HepG2 (cell line): Measurements from ENCODE around the gene TF. TPM values are rescaled to one million over a fixed set of nuclear protein-coding genes. Genes with fewer than 3 reads are reported as not detected.
A peak's percentile ranks its signal among the peaks of the same experiment; 100 is the strongest.

Source experiments
- ATAC-seq: fragments of 200-7000 bp; cut with Tn5 transposase; 3 replicates; pipeline ENCODE4 v1.9.1; 2020; ENCODE audit warnings: mild to moderate bottlenecking, moderate library complexity
- BruUV-seq: library from RNA; stranded (reverse); fragments of 400-500 nt; replicated peaks from 2 replicates; lab custom pipeline; 2021; lab: Mats Ljungman, UMichigan
- CTCF ChIA-PET: fragments of 300-600 bp; formaldehyde crosslinking; extraction: SDS; loops from one replicate; lab custom pipeline; 2021; ENCODE audit warnings: low total read pairs, inconsistent platforms, low intra/inter-chr PET ratio; lab: Yijun Ruan, JAX
- POLR2A ChIA-PET: fragments of 350-600 bp; sonication (Branson Sonifier 250); formaldehyde crosslinking; loops from one replicate; lab custom pipeline; 2020; ENCODE audit warnings: antibody characterized with exemption, inconsistent platforms; lab: Yijun Ruan, JAX
- DNase-seq: peaks from one replicate; pipeline ENCODE4 v3.0.0-alpha.2; 2015; ENCODE audit warnings: low spot score
- FAIRE-seq: peaks from 3 replicates; lab custom pipeline; 2011; peaks lifted over from hg19 to GRCh38; lab: Jason Lieb, UNC
- H2AFZ ChIP-seq: one replicate; pipeline ENCODE4 v1.6.1; 2011; ENCODE audit warnings: low read length, inconsistent platforms
- H3K27ac ChIP-seq: fragments of 300-600 bp; 3 replicates; pipeline ENCODE4 v1.8.0; 2011; ENCODE audit warnings: mixed run types, mild to moderate bottlenecking, mixed read lengths, low read length, inconsistent platforms; ENCODE audit not compliant: insufficient read depth; ENCODE audit errors: extremely low read length
- H3K27me3 ChIP-seq, 2 experiments: fragments of 200-600 bp in 1 of 2; 2 replicates in 1 of 2; 3 replicates in 1 of 2; pipeline versions ENCODE4 v1.6.0 to v1.8.0; 2011; ENCODE audit warnings: low read length in 2 of 2, mild to moderate bottlenecking in 2 of 2, moderate library complexity in 2 of 2, inconsistent platforms in 1 of 2; ENCODE audit not compliant: insufficient read depth in 2 of 2, control insufficient read depth in 1 of 2
- H3K36me3 ChIP-seq, 2 experiments: fragments of 200-600 bp in 1 of 2; replicated peaks in 1 of 2; 2 replicates in 1 of 2; 3 replicates in 1 of 2; pipeline versions ENCODE4 v1.5.1 to v1.8.0; 2011; ENCODE audit warnings: low read length in 2 of 2, inconsistent platforms in 1 of 2; ENCODE audit not compliant: insufficient read depth in 2 of 2, control insufficient read depth in 1 of 2
- H3K4me1 ChIP-seq: 2 replicates; pipeline ENCODE4 v1.5.1; 2012; ENCODE audit warnings: low read length, inconsistent platforms; ENCODE audit not compliant: insufficient read depth
- H3K4me2 ChIP-seq: 2 replicates; pipeline ENCODE4 v1.6.0; 2011; ENCODE audit warnings: low read depth, low read length, inconsistent platforms
- H3K4me3 ChIP-seq, 3 experiments: fragments of 200-600 bp in 1 of 3; sonication (generic), shearing (Covaris generic) in 1 of 3; replicated peaks in 1 of 3; 2 replicates each; pipeline ENCODE4 v1.5.1; 2011 to 2016; ENCODE audit warnings: low read length in 3 of 3, inconsistent platforms in 2 of 3, low read depth in 2 of 3, mild to moderate bottlenecking in 2 of 3, control low read depth in 1 of 3, mixed read lengths in 1 of 3; ENCODE audit not compliant: insufficient read depth in 1 of 3
- H3K79me2 ChIP-seq: one replicate; pipeline ENCODE4 v1.6.1; 2011; ENCODE audit warnings: low read length, inconsistent platforms; ENCODE audit not compliant: insufficient read depth
- H3K9ac ChIP-seq: 2 replicates; pipeline ENCODE4 v1.6.0; 2011; ENCODE audit warnings: mild to moderate bottlenecking, low read depth, low read length, inconsistent platforms; ENCODE audit not compliant: insufficient read depth
- H3K9me3 ChIP-seq: 2 replicates; pipeline ENCODE4 v1.5.1; 2012; ENCODE audit warnings: mild to moderate bottlenecking, low read length
- H4K20me1 ChIP-seq: 2 replicates; pipeline ENCODE4 v1.6.0; 2011; ENCODE audit warnings: inconsistent platforms, mild to moderate bottlenecking, low read length, moderate library complexity; ENCODE audit not compliant: insufficient read depth
- SAFB2 ChIP-seq: sonication (generic); formaldehyde crosslinking; IDR thresholded peaks from 2 replicates; pipeline ENCODE4 v1.5.1; 2020; ENCODE audit warnings: missing genetic modification reagents, low read depth, mild to moderate bottlenecking, borderline replicate concordance
- SIN3A ChIP-seq: IDR thresholded peaks from 2 replicates; pipeline ENCODE4 v1.6.1; 2011; ENCODE audit warnings: low read depth, mild to moderate bottlenecking, control low read depth, low read length, borderline replicate concordance
- TP53 ChIP-seq: sonication (generic); formaldehyde crosslinking; conservative IDR thresholded peaks from 2 replicates; pipeline ENCODE4 v1.4.0; 2020; ENCODE audit warnings: missing genetic modification reagents
- ZBTB43 ChIP-seq: sonication (generic); formaldehyde crosslinking; conservative IDR thresholded peaks from 2 replicates; pipeline ENCODE4 v1.4.0; 2020; ENCODE audit warnings: missing genetic modification reagents
- ZNF382 ChIP-seq: sonication (generic); formaldehyde crosslinking; IDR thresholded peaks from 2 replicates; pipeline ENCODE4 v1.5.0; 2020; ENCODE audit warnings: missing genetic modification reagents, mild to moderate bottlenecking, borderline replicate concordance
- ZNF543 ChIP-seq: sonication (generic); formaldehyde crosslinking; IDR thresholded peaks from 2 replicates; pipeline ENCODE4 v1.4.0; 2020; ENCODE audit warnings: mild to moderate bottlenecking, missing genetic modification reagents
- ZNF570 ChIP-seq: sonication (generic); formaldehyde crosslinking; IDR thresholded peaks from 2 replicates; pipeline ENCODE4 v1.4.0; 2020; ENCODE audit warnings: mild to moderate bottlenecking, missing genetic modification reagents, borderline replicate concordance
- ZNF605 ChIP-seq: sonication (generic); formaldehyde crosslinking; IDR thresholded peaks from 2 replicates; pipeline ENCODE4 v1.8.0; 2022; ENCODE audit warnings: mild to moderate bottlenecking, missing genetic modification reagents
- ZNF841 ChIP-seq: sonication (generic); formaldehyde crosslinking; IDR thresholded peaks from 2 replicates; pipeline ENCODE4 v1.8.1; 2023; ENCODE audit warnings: missing genetic modification reagents, borderline replicate concordance
- ZSCAN12 ChIP-seq: sonication (generic); formaldehyde crosslinking; IDR thresholded peaks from 2 replicates; pipeline ENCODE4 v1.9.0; 2021; ENCODE audit warnings: mild to moderate bottlenecking, missing genetic modification reagents
- WGBS: methylation state at CpG from one replicate; pipeline ENCODE4 v1.1.6; 2017; ENCODE audit warnings: low lambda C conversion rate; 5-methylcytosine and 5-hydroxymethylcytosine counted together
- in situ Hi-C: cut with HindIII; loops from 2 replicates; pipeline ENCODE4 v1.10.0; 2017; ENCODE audit warnings: low pct_unique_long_range_greater_than_20kb; ENCODE audit not compliant: extremely low pct_ligation_motif_present
- intact Hi-C: fragments of 100-400 bp; cut with micrococcal nuclease; formaldehyde crosslinking; loops from one replicate; pipeline ENCODE4 v1.10.0; 2022; ENCODE audit not compliant: unreplicated experiment
- polyA plus RNA-seq, 8 experiments: library from polyadenylated mRNA; depleted of rRNA in 3 of 8; stranded (reverse) in 7 of 8; unstranded in 1 of 8; fragments of >200 nt; fragmentation: Illumina TruSeq in 4 of 8; extraction: Trizol in 4 of 8; gene quantifications; 2 replicates each; pipeline versions ENCODE4 v1.2.1 to v1.2.3, GENCODE V29; 2011 to 2016; ENCODE audit warnings: low read depth in 4 of 8, missing spikeins in 1 of 8, mixed read lengths in 1 of 8; ENCODE audit not compliant: insufficient read depth in 1 of 8
- total RNA-seq, 5 experiments: library from RNA; depleted of rRNA; stranded (reverse); fragments of >200 nt; fragmentation: Illumina TruSeq; extraction: Trizol; gene quantifications; 2 replicates each; pipeline ENCODE4 v1.2.3, GENCODE V29; 2016; ENCODE audit warnings: low read depth in 1 of 5
- TF ChIP-seq, protein P1 (sequence below): sonication (generic); formaldehyde crosslinking; IDR thresholded peaks from 2 replicates; pipeline ENCODE4 v1.5.0; 2020; ENCODE audit warnings: mild to moderate bottlenecking, missing genetic modification reagents, moderate library complexity

TF gene
- total and polyA plus RNA-seq, 2 of the 13 experiments (the other 11 are each of a cell fraction or from before 2014, with no cell fraction given), result 10,074 to 11,821 TPM

DNA sequence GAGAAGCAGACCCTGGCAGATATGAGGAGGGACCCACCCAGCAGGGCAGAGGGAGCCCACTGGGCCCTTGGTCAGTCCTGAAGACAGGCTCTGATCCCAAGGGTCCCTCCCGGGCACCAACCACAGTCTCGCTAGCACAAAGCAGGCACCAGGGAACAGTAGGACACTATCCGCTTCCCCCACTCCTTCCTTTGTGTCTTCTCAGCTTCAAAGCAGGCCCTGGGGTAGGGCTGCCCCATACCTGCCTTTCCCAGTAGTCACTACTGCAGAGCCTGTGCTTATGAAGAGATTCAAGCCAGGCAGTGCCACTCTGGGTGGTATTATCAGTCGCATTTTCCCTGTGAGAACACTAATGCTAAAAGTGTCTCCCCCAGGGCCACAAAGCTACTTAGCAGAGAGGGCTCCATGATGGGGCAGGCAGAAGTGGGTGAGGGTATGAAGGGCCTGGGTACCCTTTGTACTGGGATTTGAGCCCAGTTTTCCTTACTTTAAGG is 92.2 kb downstream of the TF start:
- ATAC-seq (no peak), FAIRE-seq (no peak), DNase-seq (no peak)
- no peak overlapping the region for H3K9ac ChIP-seq
- intact Hi-C loops (no loop called here), in situ Hi-C loops (no loop called here)
- peaks cover 9 to 16% of the 10 kb centered on the region in 2 experiments; a peak in 3 of 5 replicates for H3K27me3 ChIP-seq
- no peaks in the 10 kb centered on the region for H3K79me2 ChIP-seq
- CTCF ChIA-PET, result no interaction called here
- no peak overlapping the region for H3K27ac ChIP-seq
- H4K20me1 ChIP-seq, result no peaks in the 10 kb centered on the region
- H3K36me3 ChIP-seq, result no peaks in the 10 kb centered on the region
- H3K9me3 ChIP-seq, result no peaks in the 10 kb centered on the region
- no peak overlapping the region for H3K4me2 ChIP-seq
- H3K4me3 ChIP-seq, result no peak overlapping the region
- WGBS, result 49% methylated on average over 4 of the region's 4 CpGs
- no peak for TF ChIP-seq TP53 (CRISPR knock-in tag)
- TF ChIP-seq ZNF570, result no peak
- no peak for TF ChIP-seq ZNF841
- TF ChIP-seq ZSCAN12 (CRISPR knock-in tag), result no peak
- TF ChIP-seq ZNF382 (CRISPR knock-in tag), result no peak
- H3K4me1 ChIP-seq, result peaks cover 1% of the 10 kb centered on the region
- BruUV-seq, result no TSS peak
- POLR2A ChIA-PET, result no interaction called here
- H2AFZ ChIP-seq, result no peak overlapping the region

GRCh38 chr3:133838916-133839800 is 93.0 kb downstream of the TF start:
- ChIA-PET CTCF (no interaction called here), POLR2A (no interaction called here)
- FAIRE-seq (no peak), ATAC-seq (peak; percentile 64), DNase-seq (no peak)
- Histone ChIP-seq H3K4me1 (no peaks in the 10 kb centered on the region), H3K27ac (no peak overlapping the region), H2AFZ (no peak overlapping the region), H3K9ac (no peak overlapping the region), H3K27me3 (peaks cover 9 to 16% of the 10 kb centered on the region in 2 experiments; a peak in 3 of 5 replicates), H3K9me3 (no peaks in the 10 kb centered on the region), H3K4me3 (no peak overlapping the region), H3K4me2 (no peak overlapping the region), H3K36me3 (no peaks in the 10 kb centered on the region), H3K79me2 (no peaks in the 10 kb centered on the region), H4K20me1 (no peaks in the 10 kb centered on the region)
- WGBS, result 10% methylated on average over 2 of the region's 12 CpGs
- in situ Hi-C loops (no loop called here), intact Hi-C loops (no loop called here)
- no TSS peak for BruUV-seq
- TF ChIP-seq ZBTB43 (CRISPR knock-in tag) (no peak), SIN3A (no peak), SAFB2 (no peak), ZNF543 (CRISPR knock-in tag) (no peak), ZNF605 (CRISPR knock-in tag) (no peak)
- TF ChIP-seq, protein P1, sequence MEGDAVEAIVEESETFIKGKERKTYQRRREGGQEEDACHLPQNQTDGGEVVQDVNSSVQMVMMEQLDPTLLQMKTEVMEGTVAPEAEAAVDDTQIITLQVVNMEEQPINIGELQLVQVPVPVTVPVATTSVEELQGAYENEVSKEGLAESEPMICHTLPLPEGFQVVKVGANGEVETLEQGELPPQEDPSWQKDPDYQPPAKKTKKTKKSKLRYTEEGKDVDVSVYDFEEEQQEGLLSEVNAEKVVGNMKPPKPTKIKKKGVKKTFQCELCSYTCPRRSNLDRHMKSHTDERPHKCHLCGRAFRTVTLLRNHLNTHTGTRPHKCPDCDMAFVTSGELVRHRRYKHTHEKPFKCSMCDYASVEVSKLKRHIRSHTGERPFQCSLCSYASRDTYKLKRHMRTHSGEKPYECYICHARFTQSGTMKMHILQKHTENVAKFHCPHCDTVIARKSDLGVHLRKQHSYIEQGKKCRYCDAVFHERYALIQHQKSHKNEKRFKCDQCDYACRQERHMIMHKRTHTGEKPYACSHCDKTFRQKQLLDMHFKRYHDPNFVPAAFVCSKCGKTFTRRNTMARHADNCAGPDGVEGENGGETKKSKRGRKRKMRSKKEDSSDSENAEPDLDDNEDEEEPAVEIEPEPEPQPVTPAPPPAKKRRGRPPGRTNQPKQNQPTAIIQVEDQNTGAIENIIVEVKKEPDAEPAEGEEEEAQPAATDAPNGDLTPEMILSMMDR (CRISPR knock-in tag), result no peak
